ENCODE data around the gene KCNQ4.

- TF ChIP-seq RAD21 (IDR thresholded peaks at IDR 0.05; ENCODE audit: low read length) (no peak), MXI1 (IDR thresholded peaks at IDR 0.05; ENCODE audit: borderline replicate concordance, low read depth, low read length) (no peak), CTCF (conservative IDR thresholded peaks at IDR 0.05; ENCODE audit: low read depth, low read length) (no peak), POLR2A (IDR thresholded peaks at IDR 0.05; ENCODE audit: low read depth, low read length) (no peak), BHLHE40 (IDR thresholded peaks at IDR 0.05; ENCODE audit: low read depth, low read length) (no peak), SMC3 (IDR thresholded peaks at IDR 0.05; ENCODE audit: low read depth, low read length) (no peak)
These were observed 95.3 kb downstream of the KCNQ4 start for GRCh38 chr1:40878906-40879305.

Measured in IMR-90 (cell line).